WTC11 (cell line): Measurements from ENCODE around the gene KCNK15. TPM values are rescaled to one million over a fixed set of nuclear protein-coding genes. Genes with fewer than 3 reads are reported as not detected.

Experiments used
- ATAC-seq: fragments of 200-7000 bp; cut with Tn5 transposase; 2 replicates; pipeline ENCODE4 v1.10.0; 2021; ENCODE audit warnings: mild to moderate bottlenecking, moderate library complexity
- CTCF ChIA-PET: fragments of 300-600 bp; sonication (Branson Sonifier 250); formaldehyde crosslinking; loops from one replicate; lab custom pipeline; 2021; ENCODE audit warnings: antibody characterized with exemption; lab: Charles Lee
- POLR2A ChIA-PET: fragments of 350-600 bp; sonication (Branson Sonifier 250); formaldehyde crosslinking; loops from one replicate; lab custom pipeline; 2021; ENCODE audit warnings: antibody characterized with exemption; lab: Charles Lee
- DNase-seq: peaks from one replicate; pipeline ENCODE4 v3.0.0; 2021; ENCODE audit warnings: low spot score
- H3K27ac Mint-ChIP-seq: 2 replicates; pipeline ENCODE4 v1.8.0; 2021; ENCODE audit warnings: mixed read lengths
- H3K27me3 Mint-ChIP-seq: 2 replicates; pipeline ENCODE4 v1.8.0; 2021; ENCODE audit warnings: low read depth, mild to moderate bottlenecking, moderate library complexity, mixed read lengths
- H3K36me3 Mint-ChIP-seq: 2 replicates; pipeline ENCODE4 v1.8.0; 2021; ENCODE audit warnings: mixed read lengths
- H3K4me1 Mint-ChIP-seq: 2 replicates; pipeline ENCODE4 v1.8.0; 2022; ENCODE audit warnings: mixed read lengths
- H3K4me3 Mint-ChIP-seq: 2 replicates; pipeline ENCODE4 v1.8.0; 2021; ENCODE audit warnings: mild to moderate bottlenecking, moderate library complexity, mixed read lengths
- H3K9me3 Mint-ChIP-seq: 2 replicates; pipeline ENCODE4 v1.8.0; 2021; ENCODE audit warnings: mixed read lengths
- ATF1 ChIP-seq: sonication (generic); formaldehyde crosslinking; IDR thresholded peaks from 2 replicates; pipeline ENCODE4 v1.8.1; 2023; ENCODE audit warnings: mild to moderate bottlenecking, moderate library complexity, missing genetic modification reagents
- EMX1 ChIP-seq: fragments of 250-450 bp; sonication (Bioruptor Pico); IDR thresholded peaks from 2 replicates; pipeline ENCODE4 v1.8.0; 2021; ENCODE audit warnings: mild to moderate bottlenecking
- FOXJ3 ChIP-seq: sonication (generic); formaldehyde crosslinking; IDR thresholded peaks from 2 replicates; pipeline ENCODE4 v1.9.0; 2021; ENCODE audit warnings: missing genetic modification reagents, mild to moderate bottlenecking, borderline replicate concordance
- GTF2I ChIP-seq: fragments of 250-450 bp; sonication (Bioruptor Pico); conservative IDR thresholded peaks from 2 replicates; pipeline ENCODE4 v1.4.0; 2021; ENCODE audit warnings: mild to moderate bottlenecking
- JAZF1 ChIP-seq: fragments of 250-450 bp; sonication (Bioruptor Pico); IDR thresholded peaks from 2 replicates; pipeline ENCODE4 v1.9.0; 2021; ENCODE audit warnings: moderate library complexity, mild to moderate bottlenecking, inconsistent platforms
- MXD4 ChIP-seq: fragments of 250-450 bp; sonication (Bioruptor Pico); IDR thresholded peaks from 2 replicates; pipeline ENCODE4 v1.8.0; 2021; ENCODE audit warnings: mild to moderate bottlenecking, moderate library complexity, borderline replicate concordance
- NFATC4 ChIP-seq: fragments of 250-450 bp; sonication (Bioruptor Pico); IDR thresholded peaks from 2 replicates; pipeline ENCODE4 v1.9.0; 2021; ENCODE audit warnings: mild to moderate bottlenecking
- SMAD3 ChIP-seq: sonication (generic); formaldehyde crosslinking; IDR thresholded peaks from 2 replicates; pipeline ENCODE4 v1.8.0; 2022; ENCODE audit warnings: missing genetic modification reagents, mild to moderate bottlenecking, borderline replicate concordance
- TEAD4 ChIP-seq: sonication (generic); formaldehyde crosslinking; IDR thresholded peaks from 2 replicates; pipeline ENCODE4 v1.8.0; 2022; ENCODE audit warnings: mild to moderate bottlenecking, missing genetic modification reagents
- ZBTB21 ChIP-seq: sonication (generic); formaldehyde crosslinking; IDR thresholded peaks from 2 replicates; pipeline ENCODE4 v1.8.1; 2023; ENCODE audit warnings: mild to moderate bottlenecking, missing genetic modification reagents, borderline replicate concordance
- ZNF138 ChIP-seq: sonication (generic); formaldehyde crosslinking; conservative IDR thresholded peaks from 2 replicates; pipeline ENCODE4 v1.8.1; 2022; ENCODE audit warnings: mild to moderate bottlenecking, moderate library complexity, missing genetic modification reagents
- ZNF232 ChIP-seq: sonication (generic); formaldehyde crosslinking; IDR thresholded peaks from 2 replicates; pipeline ENCODE4 v1.8.0; 2022; ENCODE audit warnings: mild to moderate bottlenecking, missing genetic modification reagents
- ZNF263 ChIP-seq: sonication (generic); formaldehyde crosslinking; IDR thresholded peaks from 2 replicates; pipeline ENCODE4 v1.8.1; 2022; ENCODE audit warnings: low read depth, mild to moderate bottlenecking, moderate library complexity, missing genetic modification reagents
- ZNF423 ChIP-seq: fragments of 250-450 bp; sonication (Bioruptor Pico); IDR thresholded peaks from 2 replicates; pipeline ENCODE4 v2.1.2; 2022; ENCODE audit warnings: mild to moderate bottlenecking, moderate library complexity
- total RNA-seq: library from RNA; stranded (reverse); gene quantifications from 3 replicates; pipeline ENCODE4 v1.2.3, GENCODE V29; 2021
- TF ChIP-seq, protein P1 (sequence below): fragments of 200-600 bp; IDR thresholded peaks from 2 replicates; pipeline ENCODE4 v1.8.0; 2022; ENCODE audit warnings: antibody characterized with exemption
- TF ChIP-seq, protein P2 (sequence below): sonication (generic); formaldehyde crosslinking; IDR thresholded peaks from 2 replicates; pipeline ENCODE4 v1.8.0; 2023; ENCODE audit warnings: missing genetic modification reagents
- TF ChIP-seq, protein P3 (sequence below): fragments of 250-450 bp; sonication (Bioruptor Pico); IDR thresholded peaks from 2 replicates; pipeline ENCODE4 v1.9.0; 2021; ENCODE audit warnings: mild to moderate bottlenecking, borderline replicate concordance
- TF ChIP-seq, protein P4 (sequence below): sonication (generic); formaldehyde crosslinking; IDR thresholded peaks from 2 replicates; pipeline ENCODE4 v1.8.1; 2023; ENCODE audit warnings: mild to moderate bottlenecking, moderate library complexity, missing genetic modification reagents
- TF ChIP-seq, protein P5 (sequence below): sonication (generic); formaldehyde crosslinking; IDR thresholded peaks from 2 replicates; pipeline ENCODE4 v1.8.0; 2022; ENCODE audit warnings: mild to moderate bottlenecking, missing genetic modification reagents

The KCNK15 gene
- total RNA-seq, 1 experiment from 2014 or later = 0.24 TPM

DNA sequence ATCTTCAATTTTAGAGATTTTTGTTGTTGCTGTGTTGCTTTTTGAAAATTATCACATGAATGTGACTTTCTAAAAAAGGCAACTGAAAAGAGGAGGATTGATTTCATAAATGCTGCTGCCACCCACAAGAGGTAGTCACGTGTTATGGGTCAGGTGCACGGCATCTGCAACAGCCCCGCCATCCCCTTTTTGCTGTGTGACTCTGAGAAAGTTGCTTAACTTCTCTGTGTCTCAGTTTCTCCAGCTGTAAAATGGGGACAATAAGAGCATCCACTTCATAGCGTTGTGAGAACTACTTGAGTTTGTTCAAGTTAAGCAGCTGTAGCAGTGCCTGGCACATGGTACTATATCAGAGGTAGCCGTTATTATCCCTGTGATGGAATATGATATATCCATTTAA lies 19.8 kb upstream of the KCNK15 start:
- Mint-ChIP-seq H3K9me3 (no peaks in the 10 kb centered on the region), H3K27me3 (no peaks in the 10 kb centered on the region), H3K4me1 (peaks cover 30% of the 10 kb centered on the region), H3K4me3 (no peak overlapping the region), H3K27ac (no peak overlapping the region), H3K36me3 (no peaks in the 10 kb centered on the region)
- ATAC-seq (no peak), DNase-seq (no peak)
- no peak for TF ChIP-seq SMAD3 (CRISPR knock-in tag)
- TF ChIP-seq ZNF423 (CRISPR knock-in tag) = no peak
- 0 out of 2 replicates have a peak, but pooled peaks have one; percentile 39 for TF ChIP-seq GTF2I (CRISPR knock-in tag)
- no peak for TF ChIP-seq ZNF232
- ChIA-PET POLR2A (no interaction called here), CTCF (no interaction called here)

DNA sequence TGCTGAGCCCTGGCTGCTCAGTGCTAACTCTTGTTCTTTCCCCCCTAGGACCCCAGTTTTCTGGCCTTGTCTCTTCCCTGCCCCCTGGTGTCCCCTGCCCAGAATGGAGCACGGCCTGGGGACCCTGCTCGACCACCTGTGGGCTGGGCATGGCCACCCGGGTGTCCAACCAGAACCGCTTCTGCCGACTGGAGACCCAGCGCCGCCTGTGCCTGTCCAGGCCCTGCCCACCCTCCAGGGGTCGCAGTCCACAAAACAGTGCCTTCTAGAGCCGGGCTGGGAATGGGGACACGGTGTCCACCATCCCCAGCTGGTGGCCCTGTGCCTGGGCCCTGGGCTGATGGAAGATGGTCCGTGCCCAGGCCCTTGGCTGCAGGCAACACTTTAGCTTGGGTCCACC lies 18.6 kb upstream of the KCNK15 start:
- POLR2A ChIA-PET = interaction anchor here (0.6 kb wide), 1 partner anchor 49 kb away, joined by 6 read pairs; no protein-coding TSS in a partner anchor
- no peaks in the 10 kb centered on the region for H3K9me3 Mint-ChIP-seq
- CTCF ChIA-PET = interaction anchor here (0.5 to 1.5 kb wide), 6 partner anchors 21 to 385 kb away, joined by 3 to 5 read pairs (median 4); partner anchors contain the start of gene PABPC1L
- peak; percentile 21 for ATAC-seq
- no peak overlapping the region for H3K27ac Mint-ChIP-seq
- no peak overlapping the region for H3K4me3 Mint-ChIP-seq
- TF ChIP-seq, protein P1, sequence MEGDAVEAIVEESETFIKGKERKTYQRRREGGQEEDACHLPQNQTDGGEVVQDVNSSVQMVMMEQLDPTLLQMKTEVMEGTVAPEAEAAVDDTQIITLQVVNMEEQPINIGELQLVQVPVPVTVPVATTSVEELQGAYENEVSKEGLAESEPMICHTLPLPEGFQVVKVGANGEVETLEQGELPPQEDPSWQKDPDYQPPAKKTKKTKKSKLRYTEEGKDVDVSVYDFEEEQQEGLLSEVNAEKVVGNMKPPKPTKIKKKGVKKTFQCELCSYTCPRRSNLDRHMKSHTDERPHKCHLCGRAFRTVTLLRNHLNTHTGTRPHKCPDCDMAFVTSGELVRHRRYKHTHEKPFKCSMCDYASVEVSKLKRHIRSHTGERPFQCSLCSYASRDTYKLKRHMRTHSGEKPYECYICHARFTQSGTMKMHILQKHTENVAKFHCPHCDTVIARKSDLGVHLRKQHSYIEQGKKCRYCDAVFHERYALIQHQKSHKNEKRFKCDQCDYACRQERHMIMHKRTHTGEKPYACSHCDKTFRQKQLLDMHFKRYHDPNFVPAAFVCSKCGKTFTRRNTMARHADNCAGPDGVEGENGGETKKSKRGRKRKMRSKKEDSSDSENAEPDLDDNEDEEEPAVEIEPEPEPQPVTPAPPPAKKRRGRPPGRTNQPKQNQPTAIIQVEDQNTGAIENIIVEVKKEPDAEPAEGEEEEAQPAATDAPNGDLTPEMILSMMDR = no peak
- TF ChIP-seq, protein P2, sequence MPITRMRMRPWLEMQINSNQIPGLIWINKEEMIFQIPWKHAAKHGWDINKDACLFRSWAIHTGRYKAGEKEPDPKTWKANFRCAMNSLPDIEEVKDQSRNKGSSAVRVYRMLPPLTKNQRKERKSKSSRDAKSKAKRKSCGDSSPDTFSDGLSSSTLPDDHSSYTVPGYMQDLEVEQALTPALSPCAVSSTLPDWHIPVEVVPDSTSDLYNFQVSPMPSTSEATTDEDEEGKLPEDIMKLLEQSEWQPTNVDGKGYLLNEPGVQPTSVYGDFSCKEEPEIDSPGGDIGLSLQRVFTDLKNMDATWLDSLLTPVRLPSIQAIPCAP = no peak
- TF ChIP-seq FOXJ3 = no peak
- TF ChIP-seq NFATC4 (CRISPR knock-in tag) = no peak
- TF ChIP-seq MXD4 (CRISPR knock-in tag) = no peak
- TF ChIP-seq EMX1 = no peak
- TF ChIP-seq ZBTB21 (CRISPR knock-in tag) = no peak
- H3K4me1 Mint-ChIP-seq = peaks cover 31% of the 10 kb centered on the region
- no peak for DNase-seq
- no peaks in the 10 kb centered on the region for H3K36me3 Mint-ChIP-seq
- H3K27me3 Mint-ChIP-seq = no peaks in the 10 kb centered on the region

DNA sequence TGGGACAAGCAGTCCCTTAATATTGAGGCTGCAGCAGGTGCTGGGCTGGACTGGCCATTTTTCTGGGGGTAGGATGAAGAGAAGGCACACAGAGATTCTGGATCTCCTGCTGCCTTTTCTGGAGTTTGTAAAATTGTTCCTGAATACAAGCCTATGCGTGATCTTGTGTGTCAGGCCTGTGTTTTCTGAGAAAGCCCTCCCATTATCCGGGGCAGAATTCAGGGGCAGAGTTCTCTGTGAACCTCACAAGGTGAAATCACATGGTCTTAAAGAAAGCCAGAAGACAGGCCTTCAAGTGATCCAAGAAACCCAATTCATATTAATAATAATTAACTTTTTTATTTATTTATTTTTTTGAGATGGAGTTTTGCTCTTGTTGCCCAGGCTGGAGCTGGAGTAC lies 18.0 kb upstream of the KCNK15 start:
- H3K4me3 Mint-ChIP-seq = no peak overlapping the region
- no peak for DNase-seq
- H3K9me3 Mint-ChIP-seq = no peaks in the 10 kb centered on the region
- ChIA-PET POLR2A (no interaction called here), CTCF (interaction anchor here (0.9 to 1.5 kb wide), 4 partner anchors 20 to 44 kb away, joined by 4 to 5 read pairs (median 4); no protein-coding TSS in a partner anchor)
- ATAC-seq = no peak
- peaks cover 37% of the 10 kb centered on the region for H3K4me1 Mint-ChIP-seq
- H3K36me3 Mint-ChIP-seq = no peaks in the 10 kb centered on the region
- H3K27ac Mint-ChIP-seq = no peak overlapping the region
- no peaks in the 10 kb centered on the region for H3K27me3 Mint-ChIP-seq
- TF ChIP-seq GTF2I (CRISPR knock-in tag) = no peak
- TF ChIP-seq, protein P3, sequence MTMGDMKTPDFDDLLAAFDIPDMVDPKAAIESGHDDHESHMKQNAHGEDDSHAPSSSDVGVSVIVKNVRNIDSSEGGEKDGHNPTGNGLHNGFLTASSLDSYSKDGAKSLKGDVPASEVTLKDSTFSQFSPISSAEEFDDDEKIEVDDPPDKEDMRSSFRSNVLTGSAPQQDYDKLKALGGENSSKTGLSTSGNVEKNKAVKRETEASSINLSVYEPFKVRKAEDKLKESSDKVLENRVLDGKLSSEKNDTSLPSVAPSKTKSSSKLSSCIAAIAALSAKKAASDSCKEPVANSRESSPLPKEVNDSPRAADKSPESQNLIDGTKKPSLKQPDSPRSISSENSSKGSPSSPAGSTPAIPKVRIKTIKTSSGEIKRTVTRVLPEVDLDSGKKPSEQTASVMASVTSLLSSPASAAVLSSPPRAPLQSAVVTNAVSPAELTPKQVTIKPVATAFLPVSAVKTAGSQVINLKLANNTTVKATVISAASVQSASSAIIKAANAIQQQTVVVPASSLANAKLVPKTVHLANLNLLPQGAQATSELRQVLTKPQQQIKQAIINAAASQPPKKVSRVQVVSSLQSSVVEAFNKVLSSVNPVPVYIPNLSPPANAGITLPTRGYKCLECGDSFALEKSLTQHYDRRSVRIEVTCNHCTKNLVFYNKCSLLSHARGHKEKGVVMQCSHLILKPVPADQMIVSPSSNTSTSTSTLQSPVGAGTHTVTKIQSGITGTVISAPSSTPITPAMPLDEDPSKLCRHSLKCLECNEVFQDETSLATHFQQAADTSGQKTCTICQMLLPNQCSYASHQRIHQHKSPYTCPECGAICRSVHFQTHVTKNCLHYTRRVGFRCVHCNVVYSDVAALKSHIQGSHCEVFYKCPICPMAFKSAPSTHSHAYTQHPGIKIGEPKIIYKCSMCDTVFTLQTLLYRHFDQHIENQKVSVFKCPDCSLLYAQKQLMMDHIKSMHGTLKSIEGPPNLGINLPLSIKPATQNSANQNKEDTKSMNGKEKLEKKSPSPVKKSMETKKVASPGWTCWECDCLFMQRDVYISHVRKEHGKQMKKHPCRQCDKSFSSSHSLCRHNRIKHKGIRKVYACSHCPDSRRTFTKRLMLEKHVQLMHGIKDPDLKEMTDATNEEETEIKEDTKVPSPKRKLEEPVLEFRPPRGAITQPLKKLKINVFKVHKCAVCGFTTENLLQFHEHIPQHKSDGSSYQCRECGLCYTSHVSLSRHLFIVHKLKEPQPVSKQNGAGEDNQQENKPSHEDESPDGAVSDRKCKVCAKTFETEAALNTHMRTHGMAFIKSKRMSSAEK (CRISPR knock-in tag) = no peak
- TF ChIP-seq NFATC4 (CRISPR knock-in tag) = no peak
- TF ChIP-seq TEAD4 (CRISPR knock-in tag) = no peak
- no peak for TF ChIP-seq EMX1
- no peak for TF ChIP-seq ZNF138
- TF ChIP-seq ATF1 = no peak
- TF ChIP-seq, protein P1 = no peak
- TF ChIP-seq JAZF1 (CRISPR knock-in tag) = no peak
- TF ChIP-seq, protein P4, sequence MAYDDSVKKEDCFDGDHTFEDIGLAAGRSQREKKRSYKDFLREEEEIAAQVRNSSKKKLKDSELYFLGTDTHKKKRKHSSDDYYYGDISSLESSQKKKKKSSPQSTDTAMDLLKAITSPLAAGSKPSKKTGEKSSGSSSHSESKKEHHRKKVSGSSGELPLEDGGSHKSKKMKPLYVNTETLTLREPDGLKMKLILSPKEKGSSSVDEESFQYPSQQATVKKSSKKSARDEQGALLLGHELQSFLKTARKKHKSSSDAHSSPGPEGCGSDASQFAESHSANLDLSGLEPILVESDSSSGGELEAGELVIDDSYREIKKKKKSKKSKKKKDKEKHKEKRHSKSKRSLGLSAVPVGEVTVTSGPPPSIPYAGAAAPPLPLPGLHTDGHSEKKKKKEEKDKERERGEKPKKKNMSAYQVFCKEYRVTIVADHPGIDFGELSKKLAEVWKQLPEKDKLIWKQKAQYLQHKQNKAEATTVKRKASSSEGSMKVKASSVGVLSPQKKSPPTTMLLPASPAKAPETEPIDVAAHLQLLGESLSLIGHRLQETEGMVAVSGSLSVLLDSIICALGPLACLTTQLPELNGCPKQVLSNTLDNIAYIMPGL (CRISPR knock-in tag) = no peak
- TF ChIP-seq ZNF263 (CRISPR knock-in tag) = no peak
- TF ChIP-seq, protein P2 = no peak
- TF ChIP-seq, protein P5, sequence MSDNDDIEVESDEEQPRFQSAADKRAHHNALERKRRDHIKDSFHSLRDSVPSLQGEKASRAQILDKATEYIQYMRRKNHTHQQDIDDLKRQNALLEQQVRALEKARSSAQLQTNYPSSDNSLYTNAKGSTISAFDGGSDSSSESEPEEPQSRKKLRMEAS (CRISPR knock-in tag) = no peak
- no peak for TF ChIP-seq ZBTB21 (CRISPR knock-in tag)
